Activated CD8-positive, alpha-beta memory T cell treated with anti-CD3 and anti-CD28 coated beads, Interleukin-2, amount 50 U/mL, for 1 hour (primary cell): ENCODE results near the gene SUSD1.

Source experiments
- DNase-seq: peaks from one replicate; pipeline ENCODE4 v3.0.0-alpha.2; 2020; ENCODE audit errors: extremely low read depth

SUSD1 gene

DNA sequence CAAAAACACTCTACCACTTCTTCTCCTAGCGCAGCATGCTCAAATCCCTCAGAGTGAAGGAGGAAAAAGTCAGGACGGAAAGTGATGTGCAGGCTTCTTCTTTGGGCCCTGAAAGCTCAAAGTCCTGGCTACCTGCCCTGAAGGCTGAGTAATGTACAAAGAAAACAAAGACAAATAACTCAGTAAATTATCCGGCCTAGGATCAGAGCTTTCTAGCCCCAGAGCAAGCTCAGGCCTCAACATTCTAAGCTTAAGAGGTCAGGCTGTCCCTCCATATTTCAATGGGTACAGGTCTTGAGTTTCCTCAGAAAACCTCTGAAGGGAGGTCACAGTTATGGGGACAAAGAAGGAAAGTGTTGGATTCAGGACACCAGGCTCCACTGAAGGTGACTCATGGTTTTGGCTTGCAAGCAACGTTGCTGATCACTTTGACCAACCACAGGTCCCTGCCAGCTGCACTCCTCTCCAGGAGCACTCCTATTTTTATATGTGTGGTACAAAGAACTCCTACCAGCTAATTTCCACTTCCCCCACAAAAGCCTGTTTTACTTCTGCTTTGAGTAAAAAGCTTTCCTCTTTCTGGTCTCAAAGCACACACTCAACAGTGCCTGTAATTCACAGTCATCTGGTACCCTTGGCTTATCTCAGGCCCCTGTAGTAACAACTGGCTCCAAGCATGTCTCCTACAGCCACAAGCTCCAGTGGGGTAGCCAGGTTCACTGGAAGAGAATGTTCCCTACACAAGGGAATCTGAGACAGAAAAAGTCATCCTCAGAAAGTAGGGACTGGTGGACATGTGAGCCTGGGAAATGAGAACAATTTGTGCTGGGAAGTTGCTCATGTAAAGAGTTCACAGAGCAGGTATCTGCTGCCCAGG, 162.8 kb downstream of the SUSD1 start:
- DNase-seq, result no peak

DNA sequence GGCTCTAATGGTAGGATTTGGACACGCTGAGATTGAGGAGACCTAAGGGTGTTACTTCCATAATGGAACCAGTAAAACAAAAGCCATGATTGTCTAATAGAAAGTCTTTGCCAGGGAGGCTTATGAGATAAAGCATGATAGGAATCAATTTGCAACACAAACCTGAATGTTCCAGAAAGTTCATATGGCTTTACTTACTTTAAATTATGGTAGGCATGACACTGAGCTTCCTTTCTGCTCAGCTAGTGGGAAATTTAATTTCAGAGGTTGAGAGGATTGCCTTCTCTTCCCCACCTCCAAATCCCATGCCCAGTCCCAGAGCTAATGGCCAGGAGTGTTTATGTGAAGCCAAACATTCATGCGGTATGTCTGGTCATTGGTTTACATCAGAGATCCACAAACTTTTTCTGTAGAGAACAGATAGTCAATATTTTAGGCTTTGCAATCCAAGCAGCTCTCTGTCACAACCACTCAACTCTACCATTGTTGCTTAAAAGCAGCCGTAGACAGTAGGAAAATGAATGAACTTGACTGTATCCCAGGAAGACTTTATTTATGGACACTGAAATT, 164.0 kb downstream of the SUSD1 start:
- DNase-seq, result no peak

DNA sequence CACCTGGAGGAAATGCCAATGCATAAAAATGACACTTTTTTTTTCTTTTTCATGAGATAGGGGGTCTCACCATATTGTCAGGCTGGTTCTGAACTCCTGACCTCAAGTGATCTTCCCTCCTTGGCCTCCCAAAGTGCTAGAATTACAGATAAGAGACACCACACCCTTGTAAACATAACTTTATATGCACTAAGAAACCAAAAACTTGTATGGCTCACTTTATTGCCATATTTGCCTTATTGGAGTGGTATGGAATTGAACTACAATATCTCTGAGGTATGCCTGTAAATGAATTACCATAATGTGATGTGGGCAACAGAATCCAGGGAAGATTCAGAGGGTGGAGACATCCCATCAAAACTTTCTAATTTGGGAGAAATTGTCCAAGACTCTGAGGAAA, 164.6 kb downstream of the SUSD1 start:
- no peak for DNase-seq

DNA sequence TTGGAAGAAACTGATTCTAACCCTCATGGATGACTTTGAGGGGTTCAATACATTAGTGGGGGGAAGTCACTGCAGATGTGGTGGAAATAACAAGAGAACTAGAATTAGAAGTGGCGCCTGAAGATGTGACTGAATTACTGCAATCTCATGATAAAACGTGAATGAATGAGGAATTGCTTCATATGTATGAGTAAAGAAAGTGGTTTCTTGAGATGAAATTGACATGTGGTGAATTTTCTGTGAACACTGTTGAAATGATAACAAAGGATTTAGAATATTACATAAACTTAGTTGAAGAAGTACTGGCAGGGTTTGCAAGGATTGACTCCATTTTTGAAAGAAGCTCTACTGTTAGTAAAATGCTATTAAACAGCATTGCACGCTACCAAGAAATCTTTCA, 165.4 kb downstream of the SUSD1 start:
- DNase-seq, result no peak

DNA sequence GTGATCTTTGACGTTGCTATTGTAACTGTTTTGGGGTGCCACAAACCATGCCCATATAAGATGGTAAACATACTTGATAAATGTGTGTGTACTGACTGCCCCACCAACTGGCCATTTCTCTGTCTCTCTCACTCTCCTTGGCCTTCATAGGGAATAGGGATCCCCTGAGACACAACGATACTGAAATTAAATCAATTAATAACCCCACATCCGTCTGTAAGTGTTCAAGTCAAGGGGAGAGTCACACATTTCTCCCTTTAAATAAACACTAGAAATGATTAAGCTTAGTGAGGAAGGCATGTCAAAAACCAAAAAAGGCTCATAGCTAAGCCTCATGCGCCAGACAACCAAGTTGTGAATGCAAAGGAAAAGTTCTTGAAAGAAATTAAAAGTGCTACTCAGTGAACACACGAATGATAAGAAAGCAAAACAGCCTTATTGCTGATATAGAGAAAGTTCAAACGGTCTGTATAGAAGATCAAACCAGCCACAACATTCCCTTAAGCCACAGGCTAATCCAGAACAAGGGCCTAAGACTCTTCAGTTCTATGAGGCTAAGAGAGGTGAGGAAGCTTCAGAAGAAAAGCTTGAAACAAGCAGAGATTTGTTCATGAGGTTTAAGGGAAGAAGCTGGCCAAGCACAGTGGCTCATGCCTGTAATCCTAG, 167.4 kb downstream of the SUSD1 start:
- DNase-seq, result no peak

DNA sequence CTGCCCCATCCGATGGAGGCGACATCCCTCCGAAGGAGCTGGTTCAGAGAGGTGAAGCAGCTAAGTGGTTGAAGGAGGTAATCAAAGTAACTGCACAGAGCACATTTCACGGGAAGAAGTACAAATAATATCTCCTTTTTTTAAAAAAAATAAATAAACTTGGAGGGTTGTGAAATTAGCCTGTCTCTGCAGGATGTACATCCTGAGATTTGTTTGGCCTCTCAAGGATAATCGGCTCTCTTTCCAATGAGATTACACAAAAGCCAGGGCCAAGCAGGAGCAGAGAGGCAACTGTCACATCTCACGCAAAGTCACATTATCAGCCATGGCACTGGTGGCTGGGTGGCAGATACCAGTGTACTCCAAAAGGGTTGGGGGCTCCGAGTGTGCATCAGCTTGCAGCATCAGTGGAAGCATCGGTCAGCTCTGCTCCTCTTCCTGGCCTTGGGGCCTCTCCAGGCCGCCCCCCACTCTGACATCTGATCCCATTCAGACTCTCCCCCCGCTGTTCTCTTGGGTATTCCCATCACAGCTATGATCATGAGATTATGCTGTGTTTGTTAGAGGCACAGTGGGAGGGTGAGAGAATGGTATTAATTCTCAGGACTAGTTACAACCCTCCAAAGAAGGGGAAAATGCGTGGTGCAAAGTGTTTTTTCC, 168.6 kb downstream of the SUSD1 start:
- no peak for DNase-seq

DNA sequence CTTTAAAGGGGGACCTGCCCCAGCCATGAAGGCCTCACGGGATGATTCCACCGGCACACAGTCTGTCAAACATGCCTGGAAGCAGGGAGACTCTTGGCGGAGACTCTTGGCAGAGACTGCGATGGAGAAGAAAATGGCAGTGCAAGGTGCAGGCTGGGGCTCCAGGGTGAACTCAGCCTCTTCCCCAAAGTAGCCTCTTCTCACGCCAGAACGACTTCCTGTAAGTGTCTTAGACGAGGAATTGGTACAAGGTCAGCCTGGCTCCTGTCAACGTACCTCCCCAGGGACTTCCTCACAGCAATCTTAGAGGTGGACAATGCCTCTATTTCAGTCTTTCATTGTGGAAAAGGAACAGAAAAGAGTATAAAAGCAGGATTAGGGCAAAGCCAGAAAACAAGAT, 169.2 kb downstream of the SUSD1 start:
- no peak for DNase-seq

DNA sequence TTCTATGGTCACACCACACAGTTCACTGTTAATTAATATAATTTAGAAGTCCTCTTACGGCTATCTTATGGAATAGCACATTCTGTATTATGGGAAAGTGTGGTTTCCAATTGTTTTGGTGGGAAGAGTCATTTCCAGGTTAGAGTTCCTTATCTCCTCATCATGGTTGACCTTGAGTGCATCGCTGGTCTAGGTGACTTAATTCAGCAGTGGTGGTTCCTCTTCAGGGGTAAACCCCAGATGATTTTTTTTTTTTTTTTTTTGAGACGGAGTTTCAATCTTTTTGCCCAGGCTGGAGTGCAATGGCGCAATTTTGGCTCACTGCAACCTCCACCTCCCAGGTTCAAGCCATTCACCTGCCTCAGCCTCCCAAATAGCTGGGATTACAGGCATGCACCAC, 171.6 kb downstream of the SUSD1 start:
- no peak for DNase-seq

DNA sequence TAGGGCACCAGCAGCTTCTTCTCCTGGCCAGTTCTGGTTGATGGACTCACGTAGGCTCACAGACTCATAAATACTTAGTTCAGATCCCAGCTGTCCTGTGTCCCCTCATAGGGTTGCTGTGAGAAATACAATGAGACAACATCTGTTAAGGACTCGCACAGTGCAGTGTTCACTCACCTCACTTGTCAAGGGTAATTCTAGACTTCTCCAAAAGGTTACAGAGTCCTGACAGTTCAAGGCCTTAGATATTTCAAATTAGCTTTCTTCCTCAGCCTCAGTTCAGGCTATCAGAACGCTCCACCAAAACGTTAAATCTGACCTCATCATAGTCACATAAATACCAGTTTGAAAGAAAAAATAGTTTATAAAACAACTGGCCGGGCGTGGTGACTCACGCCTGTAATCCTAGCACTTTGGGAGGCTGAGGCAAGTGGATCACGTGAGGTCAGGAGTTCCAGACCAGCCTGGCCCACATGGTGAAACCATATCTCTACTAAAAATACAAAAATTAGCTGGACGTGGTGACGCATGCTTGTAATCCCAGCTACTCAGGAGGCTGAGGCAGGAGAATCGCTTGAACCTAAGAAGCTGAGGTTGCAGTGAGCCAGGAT, 172.1 kb downstream of the SUSD1 start:
- no peak for DNase-seq

DNA sequence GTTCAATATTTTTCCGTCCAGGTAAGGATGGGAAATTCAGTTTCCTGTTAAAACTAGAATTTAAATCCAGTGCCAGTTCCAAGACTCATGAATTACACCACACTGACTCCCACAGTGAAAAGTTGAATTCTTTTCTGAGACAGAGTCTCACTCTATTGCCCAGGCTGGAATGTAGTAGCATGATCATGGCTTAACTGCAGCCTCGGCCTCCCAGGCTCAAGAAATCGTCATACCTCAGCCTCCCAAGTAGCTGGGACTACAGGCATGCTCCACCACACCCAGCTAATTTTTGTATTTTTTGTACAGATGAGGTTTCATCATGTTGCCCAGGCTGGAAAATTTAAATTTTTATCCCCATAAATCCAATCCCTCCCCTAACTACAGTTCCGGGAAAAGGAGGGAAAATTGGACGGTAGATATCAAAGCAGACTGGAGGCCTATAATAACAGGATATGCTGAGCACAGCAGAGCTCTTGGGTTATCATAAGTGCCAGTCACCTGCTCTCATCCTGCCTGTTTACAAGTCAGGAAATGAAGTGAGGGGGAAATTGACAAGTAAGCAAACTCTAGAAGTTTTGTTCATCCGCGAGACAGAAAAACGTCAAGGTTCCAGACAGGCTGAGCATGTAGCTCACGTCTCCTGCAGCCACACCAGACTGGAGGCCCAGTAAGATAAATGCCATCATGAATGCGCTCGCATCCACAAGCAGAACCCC, 172.8 kb downstream of the SUSD1 start:
- DNase-seq, result no peak

DNA sequence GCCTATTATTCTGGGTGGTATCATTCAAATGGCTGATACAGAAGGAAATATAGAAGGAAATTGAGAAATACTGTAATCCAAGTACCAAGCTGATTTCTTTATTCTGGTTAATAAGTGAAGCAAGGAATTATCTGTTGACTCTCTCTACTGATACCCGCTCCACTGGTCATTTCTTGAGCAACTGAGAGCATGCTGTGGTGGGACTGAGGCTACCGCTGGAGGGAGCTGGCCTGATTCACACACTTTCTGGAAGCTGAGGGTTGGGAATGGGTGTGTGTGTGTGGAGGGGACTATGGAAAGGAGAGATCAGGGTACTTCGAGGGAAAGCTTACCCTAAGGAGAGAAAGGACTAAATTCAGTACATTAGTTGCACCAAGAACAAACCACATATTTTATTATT, 174.4 kb downstream of the SUSD1 start:
- no peak for DNase-seq

DNA sequence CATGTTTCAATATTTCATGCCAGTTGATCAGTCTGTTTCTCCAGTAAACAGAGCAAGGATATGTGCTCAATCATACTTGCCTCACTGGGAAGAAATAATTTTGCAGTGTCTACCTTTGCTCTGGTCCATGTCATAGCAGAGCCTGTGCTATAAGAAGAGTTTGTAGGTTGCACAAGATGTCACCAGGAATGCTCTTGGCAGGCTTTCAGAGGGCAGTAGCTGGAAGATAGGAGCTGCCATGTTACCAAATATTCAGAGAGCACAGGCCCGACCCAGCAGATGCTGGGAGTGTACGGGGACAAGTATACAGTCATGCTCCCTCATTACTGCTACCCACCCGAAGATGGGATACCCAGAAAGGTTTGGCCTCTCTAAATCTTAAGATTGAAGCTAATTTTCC, 175.8 kb downstream of the SUSD1 start:
- no peak for DNase-seq

DNA sequence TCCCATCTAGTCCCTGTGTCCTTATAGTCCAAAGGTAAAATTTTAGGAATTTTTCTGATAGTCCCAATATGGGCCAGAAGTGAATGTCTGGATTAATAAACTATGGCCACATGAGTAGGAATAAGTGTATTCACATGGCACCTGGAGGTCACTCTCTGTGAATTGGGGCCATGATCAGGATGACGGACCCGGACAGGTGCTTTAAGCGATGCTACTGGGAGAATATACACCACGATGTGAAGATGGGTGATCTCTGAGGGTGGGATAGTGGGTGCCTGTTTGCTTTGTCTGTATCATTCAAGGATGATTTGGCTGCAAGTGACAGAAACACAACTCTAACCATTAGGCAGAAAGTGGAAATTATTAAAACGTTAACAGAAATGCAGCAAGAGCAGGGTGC, 177.3 kb downstream of the SUSD1 start:
- no peak for DNase-seq

DNA sequence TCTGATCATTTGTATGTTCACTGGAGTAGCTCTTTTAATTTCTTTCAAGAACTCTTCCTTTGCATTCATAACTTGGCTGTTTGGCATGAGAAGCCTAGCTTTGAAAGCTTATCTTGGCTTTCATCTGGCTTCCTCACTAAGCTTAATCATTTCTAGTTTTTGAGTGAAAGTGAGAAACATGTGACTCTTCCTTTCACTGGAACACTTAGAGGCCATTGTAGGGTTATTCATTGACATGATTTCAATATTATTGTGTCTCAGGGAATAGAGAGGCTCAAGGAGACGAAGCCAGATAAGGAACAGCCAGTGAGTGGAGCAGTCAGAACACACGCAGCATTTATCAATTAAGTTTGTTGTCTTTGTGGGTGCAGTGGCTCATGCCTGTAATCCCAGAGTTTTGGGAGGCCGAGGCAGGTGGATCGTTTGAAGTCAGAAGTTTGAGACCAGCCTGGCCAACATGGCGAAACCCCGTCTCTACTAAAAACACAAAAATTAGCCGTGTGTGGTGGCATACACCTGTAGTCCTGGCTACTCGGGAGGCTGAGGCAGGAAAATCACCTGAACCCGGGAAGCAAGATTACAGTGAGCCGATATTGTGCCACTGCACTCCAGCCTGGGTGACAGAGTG, 180.2 kb downstream of the SUSD1 start:
- no peak for DNase-seq

DNA sequence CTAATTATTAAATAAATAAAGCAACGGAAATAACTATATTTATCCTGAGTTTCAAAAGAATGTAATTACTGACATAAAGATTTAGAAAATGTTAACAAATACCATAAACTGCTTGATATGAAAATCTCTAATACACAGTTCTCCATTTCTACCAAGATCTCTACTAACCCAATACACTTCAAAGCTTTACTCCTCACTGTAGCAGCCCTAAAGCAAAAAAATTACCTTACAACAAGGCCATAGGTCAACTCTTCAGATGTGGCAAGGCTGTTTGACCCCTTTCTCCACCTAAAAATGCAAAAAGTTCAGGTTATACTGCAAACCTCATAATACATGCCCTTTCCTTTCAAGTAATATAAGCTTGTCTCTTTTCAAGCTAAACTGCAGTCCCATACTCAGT, 181.8 kb downstream of the SUSD1 start:
- DNase-seq, result no peak

DNA sequence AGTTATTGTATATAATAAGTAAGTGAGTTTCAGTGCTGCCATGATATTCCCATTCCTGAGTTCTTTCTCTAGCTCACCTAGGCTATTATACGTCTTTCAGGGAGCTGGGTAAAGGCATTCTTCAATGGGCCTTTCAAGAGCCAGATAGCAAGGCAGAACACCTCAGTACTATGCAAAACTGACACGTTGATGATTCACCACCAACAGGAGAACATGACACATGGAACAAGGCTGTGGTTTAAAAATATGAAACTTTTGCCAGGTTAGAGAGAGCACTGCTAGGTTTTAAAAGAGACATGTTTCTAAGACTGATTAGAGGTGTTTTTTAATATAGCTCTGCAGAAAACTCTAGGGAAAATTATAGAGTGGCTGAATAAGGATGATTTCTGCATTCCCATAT, 182.6 kb downstream of the SUSD1 start:
- DNase-seq, result no peak

DNA sequence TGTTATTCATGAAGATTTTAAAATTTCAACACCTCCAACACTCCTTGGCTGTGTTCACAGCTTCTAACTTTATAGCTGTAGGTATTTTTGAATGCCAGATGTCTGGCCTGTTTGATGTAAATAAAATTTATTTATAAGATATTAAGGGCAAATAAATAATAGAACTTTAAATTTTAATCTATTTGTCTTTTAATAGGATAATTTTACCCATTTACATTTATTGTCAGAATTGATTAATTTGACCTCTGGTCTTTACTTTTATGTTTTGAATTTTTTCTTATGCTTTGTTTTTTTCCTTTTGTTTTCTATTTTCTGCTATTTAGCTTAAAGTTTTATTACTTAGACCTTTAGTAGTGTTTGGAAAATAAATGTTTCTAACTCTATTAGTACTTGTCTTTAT, 183.9 kb downstream of the SUSD1 start:
- no peak for DNase-seq
